Glomerular visceral epithelial cell (primary cell): Measurements from ENCODE around the gene CEP112.
A peak's percentile ranks its signal among the peaks of the same experiment; 100 is the strongest.
"Not testable (repeated sequence)": the region's sequence is repeated elsewhere in the genome, so short reads cannot be mapped to it uniquely, and the experiment has no call there.

Experiments used
- DNase-seq: peaks from one replicate; pipeline ENCODE4 v3.0.0-alpha.2; 2016; ENCODE audit errors: extremely low spot score

The CEP112 gene

DNA sequence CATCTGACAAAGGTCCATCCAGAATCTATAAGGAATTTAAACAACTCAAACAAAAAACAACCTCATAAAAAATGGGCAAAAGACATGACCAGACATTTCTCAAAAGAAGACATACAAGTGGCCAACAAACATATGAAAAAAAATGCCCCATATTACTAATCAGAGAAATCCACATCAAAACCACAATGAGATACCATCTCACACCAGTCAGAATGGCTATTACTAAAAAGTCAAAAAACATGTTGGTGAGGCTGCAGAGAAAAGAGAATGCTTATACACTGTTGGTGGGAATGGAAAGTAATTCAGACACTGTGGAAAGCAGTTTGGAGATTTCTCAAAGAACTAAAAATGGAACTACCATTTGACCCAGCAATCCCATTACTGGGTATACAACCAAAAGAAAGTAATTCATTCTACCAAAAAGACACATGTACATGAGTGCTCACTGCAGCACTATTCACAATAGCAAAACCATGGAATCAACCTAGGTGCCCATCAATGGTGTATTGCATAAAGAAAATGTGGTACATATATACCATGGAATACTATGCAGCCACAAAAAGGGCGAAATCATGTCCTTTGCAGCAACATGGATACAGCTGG, 409.7 kb downstream of the CEP112 start:
- DNase-seq = not testable (repeated sequence)

DNA sequence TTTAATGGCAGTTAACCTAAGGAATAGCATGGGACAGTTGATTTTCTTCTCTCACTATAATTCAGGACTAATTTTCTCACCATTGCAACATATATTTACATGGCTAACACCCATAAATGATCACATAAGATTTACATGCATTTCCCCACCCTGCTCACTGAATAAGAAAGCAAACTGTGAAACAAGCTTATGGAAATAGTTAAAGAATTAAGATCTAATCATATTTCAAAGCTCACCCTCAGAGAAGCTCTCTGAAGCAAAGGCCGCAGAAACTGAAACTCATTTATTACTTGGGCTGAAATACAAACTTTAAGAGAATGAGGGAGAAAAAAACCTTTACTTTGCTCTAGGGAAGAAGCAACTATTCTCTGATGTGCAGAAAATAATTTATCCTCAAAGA, 411.8 kb downstream of the CEP112 start:
- DNase-seq = no peak

DNA sequence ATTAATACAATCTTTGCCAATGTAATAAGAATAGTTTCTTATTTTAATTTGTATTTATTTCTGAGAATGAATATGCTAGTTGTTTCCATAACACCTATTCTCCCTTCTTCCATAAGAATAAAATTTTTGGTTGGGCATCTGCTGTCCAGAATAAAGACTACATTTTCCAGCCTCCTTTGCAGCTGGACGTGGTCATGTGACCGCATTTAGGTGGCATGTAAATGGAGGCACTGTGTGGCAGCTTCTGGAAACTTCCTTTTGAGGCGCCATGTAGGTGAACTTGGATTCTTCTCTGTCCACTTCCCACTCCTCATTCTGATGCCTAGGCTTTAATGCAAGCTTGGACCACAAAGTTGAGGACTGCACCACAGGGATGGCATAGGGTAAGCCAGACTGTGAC, 415.0 kb downstream of the CEP112 start:
- DNase-seq = no peak

DNA sequence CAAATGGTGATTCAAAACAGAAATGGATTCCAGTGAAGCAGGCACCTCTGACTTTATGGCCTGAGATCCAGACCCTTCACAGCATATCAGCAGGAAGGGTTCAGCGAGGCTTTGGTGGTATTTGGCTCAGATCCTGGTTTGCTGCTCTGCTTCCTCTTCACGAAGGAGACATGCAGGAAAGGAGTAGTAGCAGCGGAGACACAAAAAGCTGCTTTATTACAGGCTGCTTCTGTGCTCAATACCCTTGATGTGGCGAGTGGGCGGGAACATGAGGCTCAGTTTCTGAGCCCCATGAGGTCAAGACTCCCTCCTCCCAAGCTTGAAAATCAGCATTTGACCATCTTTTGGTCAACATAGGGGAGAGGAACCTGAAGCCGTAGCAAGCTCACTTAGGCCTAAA, 417.1 kb downstream of the CEP112 start:
- no peak for DNase-seq

DNA sequence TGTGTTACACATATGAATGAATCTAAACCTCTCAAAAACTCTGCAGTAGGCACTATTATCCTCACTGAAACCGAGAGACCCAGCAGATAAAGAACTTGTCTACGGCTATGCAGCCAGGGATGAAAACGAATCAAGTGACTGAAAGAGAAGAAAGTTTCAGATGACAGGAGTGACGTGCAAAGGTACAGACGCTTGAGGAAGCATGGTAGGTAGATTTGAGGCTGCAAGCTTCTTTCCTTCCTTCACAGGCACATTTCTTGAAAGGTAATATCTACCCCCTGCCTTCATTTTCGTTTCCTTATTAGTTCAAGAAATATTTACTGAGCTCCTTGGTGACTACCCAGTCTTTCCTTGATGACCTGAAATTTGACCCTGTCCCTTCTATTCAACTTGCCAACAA, 418.9 kb downstream of the CEP112 start:
- no peak for DNase-seq

DNA sequence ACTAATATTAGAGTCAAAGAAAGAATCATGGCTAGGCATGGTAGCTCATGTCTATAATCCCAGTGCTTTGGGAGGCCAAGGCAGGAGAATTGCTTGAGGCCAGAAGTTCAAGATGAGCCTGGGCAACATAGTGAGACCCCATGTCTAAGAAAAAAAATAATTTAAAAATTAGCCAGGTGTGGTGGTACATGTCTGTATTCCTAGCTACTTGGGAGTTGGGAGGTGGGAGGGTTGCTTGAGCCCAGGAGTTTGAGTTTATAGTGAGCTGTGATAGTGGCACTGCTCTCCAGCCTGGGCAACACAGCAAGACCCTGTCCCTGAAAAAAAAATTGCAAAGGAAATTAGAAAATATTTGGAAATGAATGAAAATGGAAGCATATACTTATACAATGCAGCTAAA, 420.2 kb downstream of the CEP112 start:
- DNase-seq = no peak

DNA sequence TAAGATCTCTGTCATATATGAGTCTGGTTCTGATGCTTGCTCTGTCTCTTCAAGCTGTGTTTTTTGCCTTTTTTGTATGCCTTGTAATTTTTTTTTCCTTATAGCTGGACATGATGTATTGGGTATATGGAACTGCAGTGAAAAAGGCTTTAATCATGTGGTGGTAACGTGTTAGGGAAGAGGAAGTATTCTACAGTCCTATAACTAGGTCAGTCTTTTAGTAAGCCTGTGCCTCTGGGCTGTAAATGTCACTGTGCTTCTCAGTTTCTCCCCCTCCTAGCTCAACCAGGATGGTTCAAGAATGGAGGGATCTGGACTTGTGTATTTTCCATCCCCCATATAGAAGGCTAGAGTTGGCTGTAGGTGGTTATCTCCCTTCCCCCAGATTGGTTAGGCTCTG, 428.1 kb downstream of the CEP112 start:
- no peak for DNase-seq

DNA sequence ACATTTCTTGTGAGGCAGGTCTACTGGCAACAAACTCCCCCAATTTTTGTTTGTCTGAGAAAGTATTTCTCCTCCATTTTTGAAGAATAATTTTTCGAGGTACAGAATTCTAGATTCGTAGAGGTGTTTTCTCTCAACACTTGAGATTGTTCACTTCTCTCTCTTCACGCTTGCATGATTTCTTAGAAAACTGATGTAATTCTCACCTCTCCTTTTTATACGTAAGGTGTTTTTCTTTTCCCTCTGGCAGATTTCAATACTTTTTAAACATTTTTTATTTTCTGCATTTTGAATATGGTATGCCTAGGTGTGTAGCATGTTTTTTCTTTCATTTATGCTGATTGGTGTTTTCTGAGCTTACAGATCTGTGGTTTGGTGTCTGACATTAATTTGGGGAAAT, 429.0 kb downstream of the CEP112 start:
- DNase-seq = no peak

DNA sequence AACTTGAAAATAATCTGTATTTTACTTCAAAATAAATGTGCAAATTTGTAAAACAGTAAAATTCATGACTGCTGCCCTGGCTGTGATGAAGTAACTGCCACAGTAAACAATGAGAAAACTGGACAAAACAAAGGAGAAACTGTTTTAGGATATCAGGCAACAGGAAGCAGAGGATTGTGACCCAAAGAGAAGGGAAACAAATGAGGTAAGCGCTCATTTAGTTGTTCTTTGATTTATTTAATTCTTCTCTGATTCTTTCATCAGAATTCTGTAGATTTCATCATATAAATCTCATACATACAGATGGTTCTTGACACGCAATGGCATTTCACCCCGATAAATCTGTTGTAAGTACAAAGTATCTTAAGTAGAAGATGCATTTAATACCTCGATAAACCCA, 432.4 kb downstream of the CEP112 start:
- no peak for DNase-seq

DNA sequence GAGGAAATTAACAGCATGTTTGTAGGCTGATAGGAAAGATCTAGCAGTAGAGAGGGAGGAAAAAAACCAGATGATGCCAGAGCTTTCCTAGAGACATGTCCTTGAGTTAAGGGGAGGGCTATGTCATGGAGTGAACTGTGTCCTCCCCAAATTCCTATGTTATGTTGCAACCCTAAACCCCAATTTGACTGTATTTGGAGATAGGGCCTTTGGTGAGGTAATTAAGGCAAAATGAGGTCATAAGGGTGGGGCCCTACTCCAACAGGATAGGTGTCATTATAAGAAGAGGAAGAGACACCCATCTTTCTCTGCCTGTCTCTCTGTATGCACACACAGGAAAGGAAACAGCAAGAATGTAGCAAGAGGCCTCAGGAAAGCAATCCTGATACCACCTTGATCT, 435.2 kb downstream of the CEP112 start:
- DNase-seq = no peak

DNA sequence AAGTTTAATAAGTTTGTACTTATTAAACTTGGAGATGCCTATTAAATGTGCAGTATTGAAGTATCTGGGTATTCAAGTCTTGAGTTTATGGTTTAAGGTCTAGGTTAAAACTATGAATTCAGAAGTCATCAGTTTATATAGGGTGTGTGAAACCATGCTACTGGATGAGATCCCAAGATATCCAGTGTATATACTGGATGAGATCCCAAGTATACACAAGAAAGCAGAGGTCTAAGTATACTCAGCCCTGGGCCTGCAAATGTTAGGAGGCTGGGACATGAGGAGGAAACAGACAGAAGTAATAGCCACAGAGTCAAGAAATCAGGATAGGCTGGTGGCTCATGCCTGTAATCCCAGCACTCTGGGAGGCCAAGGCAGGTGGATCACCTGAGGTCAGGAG, 436.1 kb downstream of the CEP112 start:
- no peak for DNase-seq

DNA sequence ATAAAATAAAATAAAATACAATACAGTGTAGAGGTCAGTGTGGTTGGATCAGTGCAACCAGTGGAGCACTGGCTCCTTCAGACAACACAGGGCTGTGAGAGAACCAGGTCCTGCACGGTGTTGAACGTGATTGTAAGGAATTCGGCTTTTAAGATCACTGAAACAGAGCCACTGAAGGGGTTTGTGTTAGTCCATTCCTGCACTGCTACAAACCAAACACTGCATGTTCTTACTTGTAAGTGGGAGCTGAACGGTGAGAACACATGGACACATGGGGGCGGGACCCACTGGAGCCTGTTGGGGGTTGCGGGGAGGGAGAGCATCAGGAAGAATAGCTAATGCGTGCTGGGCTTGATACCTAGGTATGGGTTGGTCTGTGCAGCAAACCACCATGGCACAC, 437.3 kb downstream of the CEP112 start:
- DNase-seq = no peak

DNA sequence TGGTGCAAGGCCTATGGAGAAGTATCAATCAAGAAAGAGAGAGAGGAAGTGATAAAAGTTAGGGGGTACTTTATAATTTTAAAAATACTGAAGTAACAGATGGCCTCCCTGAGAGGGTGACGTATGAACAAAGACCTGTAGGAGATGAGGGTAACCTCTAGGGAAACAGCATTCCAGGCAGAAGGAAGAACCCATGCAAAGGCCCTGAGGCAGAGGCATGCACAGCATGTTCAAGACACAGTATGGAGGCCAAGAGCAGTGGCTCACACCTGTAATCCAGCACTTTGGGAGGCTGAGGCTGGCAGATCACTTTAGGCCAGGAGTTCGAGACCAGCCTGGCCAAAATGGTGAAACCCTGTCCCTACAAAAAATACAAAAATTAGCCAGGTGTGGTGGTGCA, 437.9 kb downstream of the CEP112 start:
- DNase-seq = no peak

DNA sequence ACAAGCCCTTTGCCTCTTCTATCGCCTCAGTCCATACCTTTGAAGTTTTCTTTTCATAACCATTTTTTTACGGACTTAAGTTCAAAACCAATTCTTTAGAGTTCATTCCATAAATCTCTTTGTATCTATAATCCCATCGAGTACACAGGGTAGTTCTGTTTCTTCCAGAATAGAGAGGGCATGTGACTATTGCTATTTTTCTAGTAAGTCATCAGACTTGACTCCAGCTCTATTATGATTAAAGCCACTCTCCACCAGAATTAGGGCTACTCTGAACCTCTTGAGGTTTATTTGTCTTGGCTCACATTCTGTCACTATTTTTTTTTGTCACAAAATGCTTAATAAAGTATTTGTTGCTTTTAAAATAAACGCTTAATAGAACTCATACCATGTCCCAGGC, 438.6 kb downstream of the CEP112 start:
- no peak for DNase-seq

DNA sequence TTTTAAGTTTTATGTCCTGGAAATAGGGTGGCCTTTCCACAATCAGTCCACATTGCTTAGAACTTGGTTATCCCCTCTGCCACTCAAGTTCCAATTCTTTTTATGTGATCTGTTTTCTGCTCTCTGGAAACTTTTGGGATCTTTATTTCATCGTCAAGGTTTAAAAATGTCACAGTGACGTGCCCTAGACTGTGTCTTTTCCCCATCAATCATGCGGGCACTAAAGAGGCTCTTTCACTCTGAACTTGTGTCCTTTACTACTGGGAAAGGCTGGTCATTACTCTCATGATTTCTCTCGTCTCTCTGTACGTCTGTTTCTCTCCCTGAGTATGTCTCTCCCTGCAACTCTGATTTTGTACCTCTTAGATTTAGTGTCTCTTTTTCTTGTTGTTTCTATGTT, 440.7 kb downstream of the CEP112 start:
- DNase-seq = no peak

DNA sequence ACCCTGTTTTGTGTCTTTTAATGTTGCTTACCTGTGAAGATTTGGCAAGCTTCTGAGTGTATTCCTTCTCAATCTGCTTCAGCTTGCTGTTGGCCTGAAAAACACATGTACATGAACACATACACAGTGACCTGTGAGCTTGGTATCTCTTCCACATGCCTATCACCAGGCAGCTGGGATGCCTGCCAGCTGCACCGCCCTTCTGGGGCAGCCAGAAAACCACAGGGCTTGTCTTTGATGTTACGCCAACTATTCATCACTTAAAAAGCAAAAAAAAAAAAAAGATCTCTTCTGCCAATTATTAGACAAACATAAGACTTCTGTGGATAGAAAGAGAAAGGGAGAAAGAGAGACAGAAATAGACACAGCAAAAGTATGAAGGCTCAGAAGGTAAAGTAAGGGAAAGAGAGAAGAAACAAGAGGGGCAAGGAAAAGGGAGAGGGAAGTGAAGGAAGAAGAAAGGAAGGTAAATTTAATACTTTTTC, 441.3 kb downstream of the CEP112 start:
- DNase-seq = peak; percentile 97

DNA sequence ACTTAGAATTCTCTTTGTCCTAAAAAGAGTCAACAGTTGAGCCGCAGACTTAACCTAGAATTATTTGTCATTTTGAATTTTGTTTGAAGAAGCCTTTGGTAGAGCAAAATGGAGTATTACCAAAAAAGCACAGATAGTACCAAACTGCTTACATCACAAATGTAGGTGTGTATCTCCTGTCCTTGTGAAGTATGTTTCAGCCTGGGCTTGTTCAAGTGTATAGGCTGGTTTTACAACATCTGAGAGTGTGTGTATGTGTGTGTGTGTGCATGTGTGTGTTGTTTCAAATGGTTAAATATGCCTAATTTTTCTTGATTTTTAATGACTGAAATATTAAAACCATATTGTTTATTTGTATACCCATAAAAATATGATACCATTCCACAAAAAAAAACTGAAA, 441.8 kb downstream of the CEP112 start:
- no peak for DNase-seq

DNA sequence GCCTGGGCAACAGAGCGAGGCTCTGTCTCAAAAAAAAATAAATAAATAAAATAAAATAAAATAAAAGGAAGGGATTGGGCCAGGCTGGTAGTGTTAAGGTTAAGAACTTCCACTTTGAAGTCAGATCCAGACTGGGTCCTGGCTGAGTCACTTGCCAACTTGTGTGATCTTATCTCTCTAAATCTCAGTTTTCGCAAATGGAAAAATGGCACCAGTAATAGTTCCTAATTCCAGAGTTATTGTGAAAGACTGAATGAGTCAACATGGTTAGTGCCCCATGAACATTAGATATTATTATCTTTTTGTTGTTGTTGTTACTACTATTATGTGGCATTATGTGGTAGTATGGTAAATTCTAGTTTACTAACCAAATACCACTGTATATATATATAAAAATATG, 442.5 kb downstream of the CEP112 start:
- no peak for DNase-seq

DNA sequence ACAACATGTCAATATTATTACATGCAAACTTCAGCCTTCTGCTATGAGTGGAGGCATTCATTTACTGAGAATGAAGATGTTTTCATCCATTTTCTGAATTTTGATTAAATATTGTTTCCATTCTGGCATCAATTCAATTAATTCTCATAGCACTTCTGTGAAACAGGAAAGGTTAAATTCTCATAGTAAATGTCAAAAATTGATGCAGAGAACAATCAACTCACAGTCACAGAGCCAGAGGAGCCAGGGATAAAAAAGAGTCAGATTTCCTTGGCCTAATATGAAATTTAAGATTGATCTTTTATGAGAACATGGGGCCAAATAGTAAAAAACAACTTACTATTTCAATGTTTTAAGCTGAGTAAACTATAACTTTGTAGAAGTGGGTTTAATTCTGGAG, 446.7 kb downstream of the CEP112 start:
- no peak for DNase-seq

DNA sequence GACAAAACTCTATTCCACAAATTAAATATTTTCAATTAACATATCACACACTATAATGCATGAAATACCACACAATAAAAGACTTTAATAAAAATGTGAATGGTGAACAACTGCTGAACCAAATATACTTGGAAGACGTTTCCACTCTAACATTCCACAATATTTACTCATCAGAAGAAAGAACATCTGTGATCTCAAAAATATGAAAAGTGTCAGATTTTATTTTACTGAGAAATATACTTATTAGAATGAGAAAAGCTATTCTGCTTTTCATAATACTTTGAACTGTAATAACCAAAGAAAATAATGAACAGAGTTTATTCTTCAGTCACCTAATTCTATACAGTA, 448.7 kb downstream of the CEP112 start:
- no peak for DNase-seq

DNA sequence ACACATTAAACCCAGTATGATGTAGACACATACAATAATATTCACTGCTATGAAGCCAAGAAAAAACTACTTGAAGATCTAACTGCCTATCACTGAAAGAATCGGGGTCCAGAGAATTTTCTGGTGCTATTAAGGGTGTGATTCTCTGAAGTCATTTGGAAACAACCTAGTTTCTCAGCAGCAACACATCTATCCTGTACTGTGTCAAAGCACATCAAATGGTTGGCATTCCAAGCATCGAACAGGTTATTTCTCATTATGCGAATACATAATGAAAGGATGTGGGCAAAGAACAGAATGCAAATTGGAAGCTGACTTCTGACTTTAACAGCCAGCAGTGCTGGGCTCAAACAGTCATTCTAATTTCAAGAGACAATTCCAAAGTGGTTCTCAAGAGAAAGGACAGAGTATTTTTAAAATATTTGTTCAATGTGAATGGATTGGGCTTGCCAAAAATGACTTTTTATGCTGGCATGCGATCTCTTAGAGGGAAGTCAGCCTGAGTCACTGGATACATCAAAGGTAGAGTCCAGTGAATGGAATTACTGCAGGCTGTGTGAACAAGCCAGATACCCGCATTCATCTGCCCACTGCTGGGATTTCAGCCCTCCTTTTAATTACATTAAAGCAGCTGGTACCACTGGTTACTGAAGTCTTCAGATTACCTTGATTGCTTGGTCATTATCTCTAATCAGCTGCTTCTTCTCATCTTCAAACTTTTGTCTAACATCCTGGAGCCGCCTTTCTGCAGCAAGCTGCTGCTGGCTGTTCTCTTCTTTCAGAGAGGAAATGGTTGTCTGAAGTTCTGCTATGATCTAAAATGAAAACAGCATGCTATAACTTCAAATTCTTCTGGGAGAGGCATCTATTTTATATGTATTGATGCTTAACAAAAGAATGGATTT, 449.3 kb downstream of the CEP112 start:
- DNase-seq = peak; percentile 49

DNA sequence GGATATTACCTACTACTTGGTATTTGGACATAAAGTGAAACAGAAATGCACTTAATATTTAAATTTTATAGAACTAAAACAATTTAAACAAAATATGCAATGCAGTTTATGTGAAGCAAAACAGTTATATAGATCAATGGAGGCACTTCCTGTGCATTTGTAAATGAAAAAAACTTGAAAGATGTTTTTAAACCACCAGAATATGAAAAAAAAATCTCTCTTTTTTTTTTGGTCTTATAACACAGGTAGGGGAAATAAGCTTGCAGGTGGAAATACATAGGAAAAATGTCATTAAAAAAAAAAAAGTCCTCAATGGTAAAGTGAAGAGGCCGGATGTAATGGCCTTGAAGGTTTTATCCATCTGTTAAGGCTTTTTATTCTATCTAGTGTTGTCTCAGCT, 450.2 kb downstream of the CEP112 start:
- no peak for DNase-seq

DNA sequence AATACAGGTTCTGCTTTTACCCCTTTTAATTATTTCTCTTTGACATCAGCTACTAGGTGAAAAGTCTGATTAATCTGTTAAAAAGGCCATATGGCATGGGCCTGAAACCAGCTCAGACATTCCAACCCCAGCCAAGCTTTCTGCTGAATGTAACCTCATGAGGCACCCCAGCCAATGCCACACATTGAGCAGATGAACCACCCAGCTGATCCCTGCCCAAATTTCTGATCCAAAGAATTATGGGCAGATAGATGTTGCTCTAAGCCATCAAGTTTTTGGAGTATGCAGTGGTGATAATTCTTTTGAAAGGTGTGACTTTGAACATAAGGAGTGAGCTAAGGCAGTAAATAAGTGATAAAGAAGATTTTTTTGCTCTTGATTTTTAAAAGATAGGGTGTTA, 452.9 kb downstream of the CEP112 start:
- no peak for DNase-seq

DNA sequence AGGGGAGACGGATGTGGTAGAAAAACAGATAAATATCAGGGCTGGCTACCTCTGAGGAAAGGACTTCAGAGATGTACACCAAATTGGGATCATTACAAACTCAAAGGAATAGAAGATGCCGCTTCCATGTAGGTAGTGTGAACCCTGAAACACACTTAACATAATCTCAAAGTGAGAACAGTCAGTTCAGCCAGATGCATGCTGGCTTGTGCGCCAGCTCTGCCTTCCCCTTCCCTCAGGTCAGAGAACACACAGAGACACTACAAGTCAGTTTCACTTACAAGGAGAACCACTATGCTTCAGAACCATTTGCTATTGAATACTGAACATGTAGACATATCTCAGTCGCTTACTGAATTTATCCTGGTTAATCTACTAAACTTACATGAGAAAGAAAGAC, 454.5 kb downstream of the CEP112 start:
- DNase-seq = no peak
